Gastrocnemius medialis (tissue), 4 donors: ENCODE results near the gene TSSK6.

Experiments
- CTCF ChIP-seq, 5 experiments: fragments of 450-650 bp in 3 of 5; fragments of 200-600 bp in 2 of 5; sonication (generic) in 2 of 5; IDR thresholded peaks in 4 of 5; conservative IDR thresholded peaks in 1 of 5; 1 replicate in 4 of 5; 2 replicates in 1 of 5; pipeline ENCODE4 v1.5.1; 2016 to 2019; ENCODE audit warnings: antibody characterized with exemption in 5 of 5, mild to moderate bottlenecking in 3 of 5, moderate library complexity in 3 of 5
- POLR2A ChIP-seq, 2 donors: fragments of 450-650 bp; IDR thresholded peaks; one replicate each; pipeline ENCODE4 v1.6.1; 2017; ENCODE audit warnings: antibody characterized with exemption in 2 of 2, mild to moderate bottlenecking in 2 of 2, moderate library complexity in 2 of 2

GRCh38 chr19:19480688-19481087, 34.7 kb downstream of the TSSK6 start:
- TF ChIP-seq CTCF (IDR thresholded peaks at IDR 0.05 in 4 of 5, conservative IDR thresholded peaks at IDR 0.05 in 1 of 5) (no peak), POLR2A (IDR thresholded peaks at IDR 0.05) (no peak)
